HG02981 (cell line): ENCODE results near the gene APBA2.

ENCODE experiments used
- ATAC-seq: cut with Tn5 transposase; IDR thresholded peaks from one replicate; pipeline ENCODE4 v1.9.1; 2021; ENCODE audit warnings: mild to moderate bottlenecking, moderate library complexity; ENCODE audit not compliant: unreplicated experiment

The APBA2 gene

GRCh38 chr15:28980709-28981350, 95.1 kb downstream of the APBA2 start:
- no peak for ATAC-seq

GRCh38 chr15:28981351-28981720, 95.6 kb downstream of the APBA2 start:
- ATAC-seq: no peak

GRCh38 chr15:28981921-28982320, 96.1 kb downstream of the APBA2 start:
- ATAC-seq: no peak

- ATAC-seq: no peak
Measured at GRCh38 chr15:28982886-28983285, 97.1 kb downstream of the APBA2 start.

GRCh38 chr15:28983432-28984311, 97.9 kb downstream of the APBA2 start:
- no peak for ATAC-seq

- ATAC-seq: no peak
Measured at GRCh38 chr15:28984421-28985315, 98.9 kb downstream of the APBA2 start.

- no peak for ATAC-seq
Measured at GRCh38 chr15:28985316-28985645, 99.5 kb downstream of the APBA2 start.

- ATAC-seq: no peak
Measured at GRCh38 chr15:28985691-28986090, 99.9 kb downstream of the APBA2 start.

- ATAC-seq: no peak
Measured at GRCh38 chr15:28986108-28986507, 100.3 kb downstream of the APBA2 start.

GRCh38 chr15:28986726-28987125, 101.0 kb downstream of the APBA2 start:
- ATAC-seq: no peak

GRCh38 chr15:28987337-28987736, 101.6 kb downstream of the APBA2 start:
- no peak for ATAC-seq

GRCh38 chr15:28989239-28989830, 103.6 kb downstream of the APBA2 start:
- ATAC-seq: no peak

GRCh38 chr15:28989896-28990295, 104.1 kb downstream of the APBA2 start:
- ATAC-seq: no peak

- ATAC-seq: no peak
Measured at GRCh38 chr15:28990390-28990789, 104.6 kb downstream of the APBA2 start.

GRCh38 chr15:28991236-28992171, 105.7 kb downstream of the APBA2 start:
- no peak for ATAC-seq

- ATAC-seq: no peak
Measured at GRCh38 chr15:28992336-28992864, 106.6 kb downstream of the APBA2 start.

- no peak for ATAC-seq
Measured at GRCh38 chr15:28993051-28993719, 107.4 kb downstream of the APBA2 start.

- no peak for ATAC-seq
Measured at GRCh38 chr15:28993720-28994053, 107.9 kb downstream of the APBA2 start.

GRCh38 chr15:28994142-28994830, 108.5 kb downstream of the APBA2 start:
- no peak for ATAC-seq
